ENCODE data around the gene TMEM164. TPM values are rescaled to one million over a fixed set of nuclear protein-coding genes. Genes with fewer than 3 reads are reported as not detected.
"Not testable (repeated sequence)": the region's sequence is repeated elsewhere in the genome, so short reads cannot be mapped to it uniquely, and the experiment has no call there.

The TMEM164 gene
- total RNA-seq, 1 donor from 2014 or later, result 84.6 TPM

DNA sequence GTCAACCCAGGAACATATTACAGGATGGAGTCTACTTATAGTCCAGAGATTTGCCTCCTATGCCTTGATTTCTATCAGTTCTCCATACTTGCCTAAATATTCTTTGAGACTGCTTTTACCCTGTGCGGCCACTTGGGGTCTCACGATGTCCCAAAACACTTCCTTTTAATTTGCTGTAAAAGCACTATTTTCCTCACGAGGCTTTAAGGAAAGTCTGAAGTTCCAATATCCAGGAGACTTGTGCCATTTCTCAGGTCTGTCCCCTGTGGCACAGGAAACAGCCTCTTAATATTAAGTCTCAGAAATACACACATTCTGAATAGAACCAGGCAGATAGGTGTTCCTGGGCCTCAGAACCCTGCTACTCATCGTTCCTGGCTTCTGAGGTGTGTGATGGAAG is 142.9 kb downstream of the TMEM164 start:
- DNase-seq (no peak), ATAC-seq (peak; percentile 76)
- peak; percentile 51 for TF ChIP-seq CTCF (IDR thresholded peaks at IDR 0.05)
- Histone ChIP-seq H3K4me3 (no peak overlapping the region), H3K36me3 (no peaks in the 10 kb centered on the region), H3K27me3 (no peaks in the 10 kb centered on the region), H3K4me1 (no peaks in the 10 kb centered on the region), H3K27ac (no peak overlapping the region), H3K9me3 (no peaks in the 10 kb centered on the region)
- intact Hi-C loops (cut with DNase I), result no loop called here

- peak; percentile 56 for TF ChIP-seq CTCF (IDR thresholded peaks at IDR 0.05)
- ATAC-seq (peak; percentile 83), DNase-seq (no peak)
- Histone ChIP-seq H3K9me3 (no peaks in the 10 kb centered on the region), H3K36me3 (no peaks in the 10 kb centered on the region), H3K4me1 (no peaks in the 10 kb centered on the region), H3K27me3 (no peaks in the 10 kb centered on the region), H3K4me3 (no peak overlapping the region), H3K27ac (no peak overlapping the region)
- intact Hi-C loops (cut with DNase I), result no loop called here
Observed at GRCh38 chrX:110146521-110146920, 143.6 kb downstream of the TMEM164 start.

DNA sequence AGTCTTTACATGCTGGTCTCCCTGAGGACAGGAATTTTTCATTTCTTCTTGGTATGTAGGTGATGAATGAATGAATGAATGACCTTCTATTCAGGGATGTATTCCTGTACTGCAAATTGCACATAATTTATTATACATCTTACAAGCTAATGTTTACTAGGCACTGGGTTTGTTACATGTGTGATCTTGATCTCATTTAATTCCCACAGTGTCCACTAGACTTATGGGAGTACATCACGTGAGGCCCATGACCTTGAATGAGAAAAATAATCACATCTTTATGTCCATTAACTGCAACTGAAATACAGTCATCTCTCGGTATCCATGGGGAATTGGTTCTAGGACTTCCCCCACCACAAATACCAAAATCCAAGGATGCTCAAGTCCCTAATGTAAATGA is 150.3 kb downstream of the TMEM164 start:
- Histone ChIP-seq H3K36me3 (no peaks in the 10 kb centered on the region), H3K27ac (no peak overlapping the region), H3K9me3 (no peaks in the 10 kb centered on the region), H3K4me1 (no peaks in the 10 kb centered on the region), H3K27me3 (no peaks in the 10 kb centered on the region), H3K4me3 (no peak overlapping the region)
- intact Hi-C loops (cut with DNase I), result loop anchor here (10.0 kb wide), 1 partner anchor 262 kb away; no protein-coding TSS in a partner anchor
- DNase-seq, result no peak
- ATAC-seq, result no peak
- TF ChIP-seq CTCF (IDR thresholded peaks at IDR 0.05), result no peak

GRCh38 chrX:110153896-110154295 is 151.0 kb downstream of the TMEM164 start:
- TF ChIP-seq CTCF (IDR thresholded peaks at IDR 0.05), result no peak
- no peaks in the 10 kb centered on the region for H3K27me3 ChIP-seq

GRCh38 chrX:110154328-110154727 is 151.4 kb downstream of the TMEM164 start:
- not testable (repeated sequence) for ATAC-seq, H3K4me1 ChIP-seq, DNase-seq

More at GRCh38 chrX:110153896-110154295, 151.0 kb downstream of the TMEM164 start:
- no peaks in the 10 kb centered on the region for H3K36me3 ChIP-seq
- H3K4me1 ChIP-seq, result no peaks in the 10 kb centered on the region
- ATAC-seq (no peak), DNase-seq (no peak)
- no peak overlapping the region for H3K27ac ChIP-seq
- H3K9me3 ChIP-seq, result no peaks in the 10 kb centered on the region
- no peak overlapping the region for H3K4me3 ChIP-seq
- intact Hi-C loops (cut with DNase I), result loop anchor here (10.0 kb wide), 1 partner anchor 261 kb away; no protein-coding TSS in a partner anchor

GRCh38 chrX:110155759-110156158 is 152.8 kb downstream of the TMEM164 start:
- no peak for TF ChIP-seq CTCF (IDR thresholded peaks at IDR 0.05)
- H3K4me1 ChIP-seq, result no peaks in the 10 kb centered on the region
- H3K27me3 ChIP-seq, result no peaks in the 10 kb centered on the region
- H3K9me3 ChIP-seq, result no peaks in the 10 kb centered on the region
- H3K27ac ChIP-seq, result no peak overlapping the region
- no peaks in the 10 kb centered on the region for H3K36me3 ChIP-seq
- H3K4me3 ChIP-seq, result no peak overlapping the region
- intact Hi-C loops (cut with DNase I), result loop anchor here (10.0 kb wide), 1 partner anchor 259 kb away; no protein-coding TSS in a partner anchor
- DNase-seq, result no peak
- no peak for ATAC-seq

More at GRCh38 chrX:110154328-110154727, 151.4 kb downstream of the TMEM164 start:
- not testable (repeated sequence) for H3K9me3 ChIP-seq, H3K27me3 ChIP-seq, H3K27ac ChIP-seq, H3K36me3 ChIP-seq, H3K4me3 ChIP-seq
- intact Hi-C loops (cut with DNase I), result loop anchor here (10.0 kb wide), 1 partner anchor 260 kb away; no protein-coding TSS in a partner anchor
